CD14-positive monocyte (primary cell): Measurements from ENCODE around the gene SMAD2. TPM values are rescaled to one million over a fixed set of nuclear protein-coding genes. Genes with fewer than 3 reads are reported as not detected.

Source experiments
- DNase-seq, 3 donors: peaks; one replicate each; pipeline ENCODE4 v3.0.0-alpha.2; 2011 to 2022
- H2AFZ ChIP-seq: 2 replicates; pipeline ENCODE4 v1.6.0; 2012; ENCODE audit warnings: mild to moderate bottlenecking, low read depth, low read length, inconsistent platforms; ENCODE audit not compliant: insufficient read depth, poor library complexity, severe bottlenecking
- H3K27ac ChIP-seq, 2 donors: 1 replicate in 1 of 2; 2 replicates in 1 of 2; pipeline ENCODE4 v1.5.1; 2012 to 2013; ENCODE audit warnings: low read length in 2 of 2, control low read depth in 1 of 2, inconsistent platforms in 1 of 2, low read depth in 1 of 2, mild to moderate bottlenecking in 1 of 2
- H3K27me3 ChIP-seq, 2 donors: one replicate each; pipeline versions ENCODE4 v1.6.0 to v1.6.1; 2011 to 2013; ENCODE audit warnings: low read length in 2 of 2; ENCODE audit not compliant: control insufficient read depth in 2 of 2, insufficient read depth in 2 of 2
- H3K36me3 ChIP-seq, 2 donors: replicated peaks in 1 of 2; 1 replicate in 1 of 2; 2 replicates in 1 of 2; pipeline versions ENCODE4 v1.5.1 to v1.6.1; 2012 to 2013; ENCODE audit warnings: low read length in 2 of 2, control low read depth in 1 of 2, inconsistent platforms in 1 of 2, mild to moderate bottlenecking in 1 of 2; ENCODE audit not compliant: insufficient read depth in 2 of 2, control insufficient read depth in 1 of 2
- H3K4me1 ChIP-seq, 2 donors: 1 replicate in 1 of 2; 2 replicates in 1 of 2; pipeline versions ENCODE4 v1.5.1 to v1.6.1; 2012 to 2013; ENCODE audit warnings: low read length in 2 of 2, control low read depth in 1 of 2, inconsistent platforms in 1 of 2, mild to moderate bottlenecking in 1 of 2, moderate library complexity in 1 of 2; ENCODE audit not compliant: insufficient read depth in 2 of 2, control insufficient read depth in 1 of 2
- H3K4me2 ChIP-seq: replicated peaks from 2 replicates; pipeline ENCODE3; 2012; ENCODE audit warnings: low read length, moderate library complexity, mild to moderate bottlenecking; ENCODE audit not compliant: poor library complexity, severe bottlenecking; ENCODE audit errors: extremely low read depth
- H3K4me3 ChIP-seq, 3 experiments: fragments of 200-600 bp in 1 of 3; sonication (generic) in 1 of 3; replicated peaks in 1 of 3; 1 replicate in 2 of 3; 2 replicates in 1 of 3; pipeline ENCODE4 v1.5.1; 2011 to 2013; ENCODE audit warnings: low read length in 3 of 3, mild to moderate bottlenecking in 3 of 3, control low read depth in 2 of 3, low read depth in 2 of 3, inconsistent platforms in 1 of 3, moderate library complexity in 1 of 3
- H3K79me2 ChIP-seq: 2 replicates; pipeline ENCODE4 v1.6.0; 2012; ENCODE audit warnings: mild to moderate bottlenecking, control low read depth, inconsistent platforms, low read length, moderate library complexity; ENCODE audit not compliant: insufficient read depth
- H3K9ac ChIP-seq: 2 replicates; pipeline ENCODE4 v1.6.0; 2017; ENCODE audit warnings: low read length, mild to moderate bottlenecking; ENCODE audit not compliant: insufficient read depth, poor library complexity, severe bottlenecking
- H3K9me3 ChIP-seq, 2 donors: replicated peaks in 1 of 2; 1 replicate in 1 of 2; 2 replicates in 1 of 2; pipeline versions ENCODE4 v1.5.1 to v1.6.1; 2012 to 2013; ENCODE audit warnings: low read length in 2 of 2, control low read depth in 1 of 2; ENCODE audit not compliant: control insufficient read depth in 1 of 2, insufficient read depth in 1 of 2
- H4K20me1 ChIP-seq: 2 replicates; pipeline ENCODE4 v1.6.0; 2012; ENCODE audit warnings: mild to moderate bottlenecking, low read length, control low read depth, moderate library complexity; ENCODE audit not compliant: insufficient read depth
- H3K27ac Mint-ChIP-seq, 7 donors: one replicate each; pipeline ENCODE4 v1.8.0; 2020; ENCODE audit warnings: mild to moderate bottlenecking in 7 of 7, mixed read lengths in 7 of 7, moderate library complexity in 6 of 7, inconsistent platforms in 2 of 7
- H3K27me3 Mint-ChIP-seq, 3 donors: one replicate each; pipeline ENCODE4 v1.8.0; 2021 to 2022; ENCODE audit warnings: low read depth in 3 of 3, mild to moderate bottlenecking in 3 of 3, mixed read lengths in 3 of 3, moderate library complexity in 3 of 3, inconsistent platforms in 1 of 3
- H3K36me3 Mint-ChIP-seq, 2 donors: one replicate each; pipeline ENCODE4 v1.8.0; 2020; ENCODE audit warnings: mixed read lengths in 2 of 2, inconsistent platforms in 1 of 2, mild to moderate bottlenecking in 1 of 2
- H3K4me1 Mint-ChIP-seq: one replicate; pipeline ENCODE4 v1.8.0; 2020; ENCODE audit warnings: mild to moderate bottlenecking, mixed read lengths
- H3K4me3 Mint-ChIP-seq, 2 donors: one replicate each; pipeline ENCODE4 v1.8.0; 2020; ENCODE audit warnings: mild to moderate bottlenecking in 2 of 2, mixed read lengths in 2 of 2, moderate library complexity in 1 of 2
- H3K9me3 Mint-ChIP-seq, 7 donors: one replicate each; pipeline ENCODE4 v1.8.0; 2020 to 2022; ENCODE audit warnings: mixed read lengths in 7 of 7, mild to moderate bottlenecking in 6 of 7, moderate library complexity in 6 of 7, inconsistent platforms in 2 of 7
- CTCF ChIP-seq: fragments of 200-600 bp; IDR thresholded peaks from one replicate; pipeline ENCODE4 v1.8.0; 2022; ENCODE audit warnings: antibody characterized with exemption, mild to moderate bottlenecking
- WGBS: methylation state at CpG from one replicate; pipeline ENCODE4 v1.1.5; 2013; ENCODE audit warnings: missing lambda C conversion rate; ENCODE audit not compliant: insufficient coverage; 5-methylcytosine and 5-hydroxymethylcytosine counted together
- intact Hi-C, 2 donors: fragments of 100-400 bp; cut with micrococcal nuclease; formaldehyde crosslinking; loops; one replicate each; pipeline versions ENCODE4 v1.15.0 to v1.15.1; 2023
- polyA plus RNA-seq, 3 donors: library from polyadenylated mRNA; depleted of rRNA in 1 of 3; unstranded in 2 of 3; stranded (reverse) in 1 of 3; fragments of 300-500 nt in 2 of 3; fragments of >200 nt in 1 of 3; fragmentation: Illumina TruSeq in 2 of 3; gene quantifications; 1 replicate in 2 of 3; 2 replicates in 1 of 3; pipeline ENCODE4 v1.2.3, GENCODE V29; 2012 to 2021

The SMAD2 gene
- polyA plus RNA-seq, 3 donors, result 48.1 to 72.6 (median 70.6) TPM

- peak; percentile 16 to 30 (median 19) for DNase-seq
- no CpG with 5 or more reads among the region's 11 CpGs for WGBS
- H3K36me3 ChIP-seq, result peaks cover 0 to 25% of the 10 kb centered on the region in 2 donors
- no peak overlapping the region for H2AFZ ChIP-seq
- Mint-ChIP-seq H3K4me1 (peaks cover 31% of the 10 kb centered on the region), H3K27me3 (no peaks in the 10 kb centered on the region), H3K9me3 (peaks cover 0 to 2% (median 0%) of the 10 kb centered on the region in 7 donors), H3K27ac (peak overlapping the region; percentile 12 to 90 (median 82)), H3K36me3 (peaks cover 17 to 39% of the 10 kb centered on the region in 2 donors), H3K4me3 (no peak overlapping the region)
- no peak overlapping the region for H3K4me2 ChIP-seq
- intact Hi-C loops, result no loop called here
- H3K4me3 ChIP-seq, result no peak overlapping the region
- H3K9me3 ChIP-seq, result no peaks in the 10 kb centered on the region
- peaks cover 100% of the 10 kb centered on the region for H4K20me1 ChIP-seq
- H3K4me1 ChIP-seq, result peaks cover 13 to 19% of the 10 kb centered on the region in 2 donors
- H3K79me2 ChIP-seq, result peaks cover 100% of the 10 kb centered on the region
- TF ChIP-seq CTCF, result no peak
- H3K27ac ChIP-seq, result peak overlapping the region; percentile 8 to 46
- no peaks in the 10 kb centered on the region for H3K27me3 ChIP-seq
- no peak overlapping the region for H3K9ac ChIP-seq
These were observed 17.5 kb downstream of the SMAD2 start for GRCh38 chr18:47912794-47913585.

- no peaks in the 10 kb centered on the region for H3K27me3 Mint-ChIP-seq
- peaks cover 22 to 38% of the 10 kb centered on the region in 2 donors for H3K36me3 Mint-ChIP-seq
- no peak for DNase-seq
- Histone ChIP-seq H3K4me2 (no peak overlapping the region), H3K4me1 (peaks cover 13 to 19% of the 10 kb centered on the region in 2 donors), H3K4me3 (no peak overlapping the region), H3K27ac (peak overlapping the region in 1 of 2 donors; percentile 46), H3K36me3 (peaks cover 0 to 26% of the 10 kb centered on the region in 2 donors), H3K27me3 (no peaks in the 10 kb centered on the region), H3K9ac (no peak overlapping the region), H2AFZ (no peak overlapping the region), H4K20me1 (peaks cover 100% of the 10 kb centered on the region), H3K79me2 (peaks cover 100% of the 10 kb centered on the region), H3K9me3 (peaks cover under 1 to 3% of the 10 kb centered on the region in 2 donors)
- no peak for TF ChIP-seq CTCF
- intact Hi-C loops, result no loop called here
- peaks cover 31% of the 10 kb centered on the region for H3K4me1 Mint-ChIP-seq
- H3K9me3 Mint-ChIP-seq, result peaks cover 0 to 6% (median 2%) of the 10 kb centered on the region in 7 donors
- WGBS, result no CpG with 5 or more reads among the region's 1 CpG
- H3K4me3 Mint-ChIP-seq, result no peak overlapping the region
- H3K27ac Mint-ChIP-seq, result peak overlapping the region in 4 of 7 donors; percentile 0 to 74 (median 60)
These were observed 18.1 kb downstream of the SMAD2 start for GRCh38 chr18:47912343-47912742.
